Stimulated activated CD4-positive, alpha-beta T cell treated with anti-CD3 and anti-CD28 coated beads, Interleukin-12 subunit alpha, Interleukin-12 subunit beta, amount 100 ng/mL, for 48 hours (primary cell): ENCODE measurements around the gene B4GALNT2.
"Not testable (repeated sequence)": the region's sequence is repeated elsewhere in the genome, so short reads cannot be mapped to it uniquely, and the experiment has no call there.

Source experiments
- DNase-seq, 3 donors: peaks; one replicate each; pipeline ENCODE4 v3.0.0-alpha.2; 2020; ENCODE audit warnings: low read depth in 2 of 3, low spot score in 1 of 3

The B4GALNT2 gene, protein sequence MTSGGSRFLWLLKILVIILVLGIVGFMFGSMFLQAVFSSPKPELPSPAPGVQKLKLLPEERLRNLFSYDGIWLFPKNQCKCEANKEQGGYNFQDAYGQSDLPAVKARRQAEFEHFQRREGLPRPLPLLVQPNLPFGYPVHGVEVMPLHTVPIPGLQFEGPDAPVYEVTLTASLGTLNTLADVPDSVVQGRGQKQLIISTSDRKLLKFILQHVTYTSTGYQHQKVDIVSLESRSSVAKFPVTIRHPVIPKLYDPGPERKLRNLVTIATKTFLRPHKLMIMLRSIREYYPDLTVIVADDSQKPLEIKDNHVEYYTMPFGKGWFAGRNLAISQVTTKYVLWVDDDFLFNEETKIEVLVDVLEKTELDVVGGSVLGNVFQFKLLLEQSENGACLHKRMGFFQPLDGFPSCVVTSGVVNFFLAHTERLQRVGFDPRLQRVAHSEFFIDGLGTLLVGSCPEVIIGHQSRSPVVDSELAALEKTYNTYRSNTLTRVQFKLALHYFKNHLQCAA

DNA sequence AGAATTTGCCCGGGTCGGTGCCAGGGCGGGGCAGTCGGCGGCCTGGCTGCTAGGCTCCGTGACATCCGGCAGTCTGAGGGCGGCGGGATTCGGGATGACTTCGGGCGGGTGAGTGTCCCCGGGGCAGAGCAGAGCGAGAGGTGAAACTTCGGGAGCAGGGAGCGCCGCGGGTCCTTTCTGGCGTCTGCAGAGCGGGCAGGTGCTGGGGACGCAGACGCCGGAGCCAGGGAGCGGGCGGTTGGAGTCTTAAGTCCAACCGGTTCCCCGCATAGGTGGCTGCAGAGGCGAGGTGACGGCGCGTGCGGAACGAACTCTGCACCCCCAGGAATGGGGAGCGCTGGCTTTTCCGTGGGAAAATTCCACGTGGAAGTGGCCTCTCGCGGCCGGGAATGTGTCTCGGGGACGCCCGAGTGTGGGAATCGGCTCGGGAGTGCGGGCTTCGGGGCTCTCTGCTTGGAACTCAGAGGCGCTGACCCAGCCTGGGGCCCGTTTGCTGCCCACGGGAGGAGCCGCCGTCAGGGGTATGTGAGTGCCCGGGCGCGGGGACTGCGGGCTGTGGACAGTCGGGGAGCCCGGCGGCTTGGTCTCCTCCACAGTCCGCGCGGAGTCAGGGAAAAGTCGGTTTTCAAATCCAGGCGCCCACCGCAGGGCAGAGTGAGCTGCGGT, at the start of gene B4GALNT2:
B4GALNT2 (plus strand) TSS at position 71 of the 666 bp plus-strand sequence; CDS start at position 95, 24 bp downstream.
- peak in 1 of 3 donors; percentile 5 for DNase-seq

DNA sequence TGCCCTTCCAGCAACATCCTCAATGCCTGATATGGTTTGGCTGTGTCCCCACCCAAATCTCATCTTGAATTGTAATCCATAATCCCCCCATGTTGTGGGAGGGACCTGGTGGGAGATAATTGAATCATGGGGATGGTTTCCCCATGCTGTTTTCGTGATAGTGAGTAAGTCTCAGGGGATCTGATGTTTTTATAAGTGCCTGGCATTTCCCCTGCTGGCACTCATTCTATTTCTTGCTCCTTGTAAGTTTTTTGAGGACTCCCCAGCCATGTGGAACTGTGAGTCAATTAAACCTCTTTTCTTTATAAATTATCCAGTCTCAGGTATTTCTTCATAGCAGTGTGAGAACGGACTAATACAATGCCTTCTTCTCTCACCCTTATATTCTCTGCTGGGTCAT, 47.5 kb upstream of the B4GALNT2 start:
- not testable (repeated sequence) for DNase-seq

DNA sequence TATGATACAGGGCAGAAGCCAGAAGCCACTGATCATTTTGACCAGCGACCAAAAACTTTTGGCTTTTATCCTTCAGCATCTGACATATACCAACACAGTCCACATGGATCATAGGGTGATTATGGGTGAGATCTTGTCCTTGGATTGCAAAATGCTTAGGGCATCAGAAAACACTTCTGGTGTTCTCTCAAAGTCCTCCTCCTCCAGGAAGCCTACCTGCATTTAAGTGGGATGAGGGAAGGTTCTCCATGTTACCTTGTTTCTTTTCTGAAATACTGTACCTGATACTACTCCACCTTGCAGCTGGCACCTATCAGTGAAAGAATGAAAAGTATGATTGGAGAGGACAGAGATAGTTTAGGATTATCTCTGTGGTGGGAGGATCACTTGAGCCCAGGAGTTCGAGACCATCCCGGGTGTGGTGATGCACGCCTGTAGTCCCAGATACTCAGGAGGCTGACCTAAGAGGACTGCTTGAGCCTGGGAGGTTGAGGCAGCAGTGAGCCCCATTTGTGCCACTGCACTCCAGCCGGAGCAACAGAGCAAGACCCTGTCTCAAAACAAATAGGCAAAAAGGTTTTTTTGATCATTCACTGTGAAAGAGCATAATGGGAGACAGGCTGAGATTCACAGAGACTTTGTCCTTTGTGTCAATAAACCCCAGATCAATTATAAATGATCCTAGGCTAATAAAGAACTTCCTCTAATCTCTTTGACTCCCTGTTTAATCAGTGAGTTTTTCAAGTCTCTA, 46.8 kb upstream of the B4GALNT2 start:
- DNase-seq, result no peak

DNA sequence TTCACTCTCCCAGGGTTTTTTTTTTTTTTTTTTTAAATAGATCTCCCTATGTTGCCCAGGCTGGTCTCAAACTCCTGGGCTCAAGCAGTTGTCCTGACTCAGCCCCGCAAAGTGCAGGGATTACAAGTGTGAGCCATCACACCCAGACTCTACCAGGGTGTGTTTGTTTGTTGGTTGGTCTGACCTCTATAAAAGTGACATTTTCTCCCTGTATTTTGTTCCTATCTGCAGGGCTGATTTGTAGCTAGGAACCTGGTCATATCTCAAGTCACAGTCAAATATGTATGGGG, 46.3 kb upstream of the B4GALNT2 start:
- no peak for DNase-seq

DNA sequence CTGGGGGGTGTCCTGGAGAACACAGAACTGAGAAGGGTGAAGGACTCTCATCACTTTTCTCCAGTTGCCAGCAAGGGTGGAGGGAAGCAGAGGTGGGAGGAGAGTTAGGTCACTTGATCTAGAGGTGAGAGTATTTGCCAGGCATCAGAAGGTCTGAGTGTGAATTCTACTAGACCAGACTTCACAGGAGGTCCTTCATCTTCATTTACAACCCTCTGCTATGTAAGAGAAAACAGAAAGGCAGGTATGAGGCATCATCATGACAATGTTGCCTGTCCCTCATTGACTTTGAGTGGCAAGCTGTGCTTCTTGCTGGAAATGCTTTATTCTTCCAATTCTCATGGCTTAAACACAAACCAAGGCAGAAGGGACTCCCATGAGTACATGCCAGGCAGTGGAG, 45.9 kb upstream of the B4GALNT2 start:
- no peak for DNase-seq

DNA sequence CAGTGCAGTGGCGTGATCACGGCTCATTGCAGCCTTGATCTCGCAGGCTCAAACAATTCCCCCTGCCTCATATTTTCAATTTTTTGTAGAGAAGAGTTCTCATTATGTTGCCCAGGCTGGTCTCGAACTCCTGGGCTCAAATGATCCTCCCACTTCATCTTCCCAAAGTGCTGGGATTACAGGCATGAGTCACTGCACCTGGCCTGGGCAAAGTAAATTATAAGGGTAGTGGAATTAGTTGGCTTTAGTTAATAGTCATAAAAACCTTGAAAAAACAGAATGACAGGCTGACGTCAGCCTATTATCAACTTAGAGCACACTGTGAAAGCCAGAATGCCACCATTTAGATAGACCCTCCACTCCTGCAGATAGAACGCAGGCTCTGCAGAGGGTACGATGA, 43.5 kb upstream of the B4GALNT2 start:
- no peak for DNase-seq

DNA sequence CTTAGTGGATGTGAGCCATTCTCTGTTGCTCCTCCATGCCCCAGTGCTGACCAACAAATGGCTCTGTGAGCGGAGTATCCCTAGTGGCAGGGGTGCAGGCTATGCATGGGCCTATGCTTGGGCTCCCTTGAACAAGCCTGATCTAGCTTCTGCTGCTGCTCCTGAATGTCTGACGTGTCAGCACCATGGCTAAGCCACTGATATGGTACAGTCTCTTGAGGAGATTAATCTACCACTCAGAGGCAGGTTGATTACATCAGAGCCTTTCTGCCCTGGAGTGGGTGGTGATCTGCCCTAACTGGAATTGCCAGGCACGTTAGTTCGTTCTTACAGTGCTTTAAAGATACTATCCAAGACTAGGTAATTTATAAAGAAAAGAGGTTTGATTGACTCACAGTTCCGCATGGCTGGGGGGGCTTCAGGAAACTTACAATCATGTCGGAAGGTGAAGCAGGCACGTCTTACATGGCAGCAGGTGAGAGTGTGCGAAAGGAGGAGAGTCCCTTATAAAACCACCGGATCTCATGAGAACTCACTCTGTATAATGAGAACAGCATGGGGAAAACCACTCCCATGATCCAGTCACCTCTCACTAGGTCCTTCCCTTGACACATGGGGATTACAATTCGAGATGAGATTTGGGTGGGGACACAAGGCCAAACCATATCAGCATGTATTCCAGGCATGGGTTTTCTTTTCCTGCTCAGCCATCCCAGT, 41.5 kb upstream of the B4GALNT2 start:
- no peak for DNase-seq

DNA sequence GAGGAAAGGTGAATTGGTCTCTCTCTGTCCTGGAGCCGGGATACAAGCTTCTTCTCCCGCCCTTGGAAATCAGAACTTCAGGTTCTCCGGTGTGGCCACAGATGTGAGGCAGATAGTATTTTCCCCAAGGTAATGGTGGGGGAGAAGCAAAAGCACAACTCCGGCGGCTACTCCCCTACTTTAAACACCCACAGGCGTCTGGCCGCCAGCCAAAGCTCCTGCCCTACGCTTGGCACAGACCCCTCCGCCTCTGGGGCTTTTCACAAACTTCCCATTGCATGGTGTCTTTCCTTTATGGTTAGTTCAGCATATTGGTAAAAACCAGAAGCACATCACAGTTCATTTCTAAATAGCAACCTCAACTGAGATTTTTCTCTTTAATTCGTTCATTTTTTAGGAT, 39.4 kb upstream of the B4GALNT2 start:
- no peak for DNase-seq

DNA sequence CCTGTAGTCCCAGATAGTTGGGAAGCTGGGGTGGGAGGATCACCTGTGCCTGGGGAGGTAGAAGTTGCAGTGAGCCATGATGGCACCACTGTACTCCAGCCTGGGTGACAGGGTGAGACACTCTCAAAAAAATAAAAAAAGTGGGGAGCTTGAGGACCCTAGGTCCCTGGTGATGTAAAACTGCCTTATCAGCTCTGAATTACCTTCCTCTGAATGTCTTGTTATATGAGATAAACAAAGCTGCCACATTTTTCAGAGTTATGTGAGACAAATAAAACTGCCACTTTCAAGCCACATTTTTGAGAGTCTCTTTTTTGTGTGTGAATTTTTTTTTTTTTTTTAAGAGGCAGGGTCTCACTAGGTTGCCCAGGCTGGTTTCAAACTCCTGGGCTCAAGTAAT, 32.0 kb upstream of the B4GALNT2 start:
- no peak for DNase-seq

DNA sequence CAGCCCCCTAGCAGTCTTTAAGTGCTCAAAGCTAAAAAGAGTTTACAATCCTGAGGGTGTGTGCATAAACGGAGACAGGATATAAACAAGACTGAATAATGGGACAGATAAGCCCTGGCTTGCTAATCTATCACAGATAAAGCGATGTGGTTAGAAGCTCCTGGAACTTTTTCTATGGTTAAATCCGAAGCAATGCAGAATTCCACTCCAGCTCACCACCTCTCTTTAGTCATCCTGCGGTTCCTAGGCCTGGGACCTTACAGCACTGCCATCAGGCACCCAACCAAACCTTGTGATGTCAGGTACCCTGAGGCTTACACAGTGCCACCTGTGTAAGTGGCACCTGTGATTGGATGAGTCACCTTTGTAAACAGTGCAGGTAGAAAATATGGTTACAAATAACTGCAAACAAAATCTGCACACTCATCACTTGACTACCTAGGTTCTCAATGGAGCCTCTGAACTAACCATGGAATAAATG, 31.5 kb upstream of the B4GALNT2 start:
- DNase-seq, result no peak

DNA sequence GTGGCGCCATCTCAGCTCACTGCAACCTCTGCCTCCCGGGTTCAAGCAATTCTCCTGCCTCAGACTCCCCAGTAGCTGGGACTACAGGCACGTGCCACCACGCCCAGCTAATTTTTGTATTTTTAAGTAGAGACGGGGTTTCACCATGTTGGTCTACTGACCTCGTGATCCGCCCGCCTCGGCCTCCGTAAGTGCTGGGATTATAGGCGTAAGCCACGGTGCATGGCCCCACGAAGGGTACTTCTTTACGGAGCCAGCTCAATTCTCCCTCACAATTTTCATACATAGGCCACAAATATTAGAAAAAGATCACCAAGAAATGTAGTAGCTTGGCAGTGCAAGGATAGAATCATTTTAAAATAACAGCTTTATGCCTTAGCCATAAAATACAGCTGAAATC, 29.2 kb upstream of the B4GALNT2 start:
- not testable (repeated sequence) for DNase-seq

DNA sequence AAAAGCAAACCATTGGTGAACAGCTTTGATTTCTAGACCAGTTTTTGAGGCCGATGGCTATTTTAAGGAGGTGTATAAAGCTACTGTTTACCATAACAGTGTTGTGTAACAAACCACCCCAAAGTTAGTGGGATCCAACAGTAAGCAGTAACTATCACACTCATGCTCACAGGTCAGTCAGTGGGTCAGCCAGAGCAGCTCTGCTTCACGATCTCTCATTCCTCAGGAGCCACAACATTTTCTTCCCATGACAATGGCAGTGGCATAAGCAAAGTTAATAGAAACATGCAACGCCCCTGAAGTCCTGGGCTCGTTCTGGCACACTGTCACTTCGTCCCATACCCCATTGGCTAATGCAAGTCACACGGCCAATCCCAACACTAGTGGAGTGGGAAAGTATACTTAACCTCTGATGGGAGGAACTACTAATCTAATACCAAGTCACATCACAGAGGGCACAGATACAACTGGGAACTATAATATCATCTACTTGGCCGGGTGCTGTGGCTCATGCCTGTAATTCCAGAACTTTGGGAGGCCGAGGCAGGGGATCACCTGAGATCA, 28.0 kb upstream of the B4GALNT2 start:
- no peak for DNase-seq

DNA sequence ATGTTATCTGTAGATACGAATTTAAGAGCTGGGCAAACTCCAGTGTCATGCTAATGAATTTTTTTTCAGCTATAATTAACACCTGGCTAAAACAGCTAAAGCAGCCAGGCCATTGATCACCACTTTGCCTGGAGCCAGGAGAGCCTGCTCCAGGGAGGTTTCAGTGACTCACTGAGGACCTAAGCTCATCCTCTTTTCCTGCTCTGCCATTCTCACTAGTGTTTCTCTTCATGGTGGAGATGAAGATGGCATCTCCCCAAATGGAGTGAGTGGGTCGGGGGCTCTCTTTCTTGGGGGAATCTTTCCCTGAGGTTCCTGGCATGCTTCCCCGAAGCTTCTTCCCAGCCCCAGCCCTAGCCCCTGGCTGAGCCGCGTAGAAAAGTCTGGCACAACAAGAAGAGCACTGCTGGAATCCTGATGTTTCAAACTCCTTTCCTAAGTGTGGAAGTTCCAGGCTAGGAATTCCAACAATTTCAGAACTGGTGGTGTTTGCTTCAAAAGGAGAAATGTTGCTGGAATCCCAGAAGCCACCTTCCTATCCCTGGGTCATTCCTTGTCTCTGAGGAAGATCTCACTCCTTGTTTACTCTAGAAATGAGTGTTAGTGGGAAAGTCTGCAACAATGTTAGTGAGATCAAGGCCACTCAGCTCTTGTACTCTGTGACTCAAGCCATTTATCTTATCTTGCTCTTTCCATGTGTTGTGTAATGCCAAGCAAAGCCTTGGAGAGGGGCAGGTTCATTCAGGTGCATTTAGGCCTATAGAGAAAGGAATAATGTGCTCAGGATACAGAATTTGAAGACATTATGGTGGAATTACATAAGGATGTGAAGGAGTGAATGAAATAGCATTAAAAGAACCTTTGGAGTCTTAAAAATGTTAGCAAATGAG, 26.0 kb upstream of the B4GALNT2 start:
- no peak for DNase-seq

DNA sequence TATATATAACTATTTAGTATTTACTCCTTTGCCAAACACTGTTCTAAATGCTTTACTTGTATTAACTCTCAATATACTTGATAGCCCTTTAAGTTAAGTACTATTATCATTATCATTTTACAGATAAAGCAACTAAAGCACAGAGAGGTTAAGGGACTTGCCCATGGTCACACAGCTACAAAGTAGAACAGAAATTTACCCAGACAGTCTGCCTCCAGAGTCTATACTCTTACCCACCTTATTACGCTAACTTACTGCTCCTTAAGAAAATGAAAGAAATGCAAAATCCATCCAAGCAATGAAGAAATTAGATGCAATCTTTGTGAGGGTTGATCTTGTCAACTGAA, 25.4 kb upstream of the B4GALNT2 start:
- DNase-seq, result no peak

DNA sequence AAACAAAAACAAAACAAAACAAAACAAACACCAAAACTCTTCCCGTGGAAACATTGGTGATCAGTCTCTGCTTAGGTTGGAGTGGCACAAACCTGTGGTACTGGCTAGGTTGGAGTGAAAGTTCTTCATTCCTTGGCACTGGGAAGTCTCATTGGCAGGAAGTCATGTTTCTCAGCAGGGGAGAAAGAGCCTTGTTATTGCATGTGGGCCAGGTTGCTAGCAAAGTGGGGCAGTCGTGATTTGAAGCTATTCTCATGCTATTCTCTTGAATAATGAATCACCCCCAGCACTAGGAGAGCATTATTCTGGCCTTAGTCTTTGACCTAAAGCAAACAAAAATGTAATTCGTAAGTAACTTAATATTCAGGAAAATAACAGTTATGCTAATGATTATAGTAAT, 24.3 kb upstream of the B4GALNT2 start:
- no peak for DNase-seq

DNA sequence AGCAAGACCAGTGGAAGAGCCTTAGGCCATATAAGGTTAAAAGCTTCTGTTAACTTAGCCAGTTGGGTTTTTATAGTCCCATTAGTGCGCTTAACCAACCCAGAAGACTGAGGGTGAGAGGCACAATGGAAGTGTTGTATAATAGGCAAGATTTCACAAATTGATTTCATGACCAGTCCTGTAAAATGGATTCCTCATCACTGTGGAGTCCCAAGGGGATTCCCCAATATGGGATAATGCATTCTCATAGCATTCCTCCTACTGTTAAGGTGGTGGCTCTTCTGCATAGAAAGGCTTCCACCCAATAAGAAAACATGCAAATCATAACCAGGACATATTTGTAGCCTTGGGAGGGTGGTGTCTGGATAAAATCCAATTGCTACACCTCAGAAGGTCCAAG, 22.1 kb upstream of the B4GALNT2 start:
- no peak for DNase-seq

DNA sequence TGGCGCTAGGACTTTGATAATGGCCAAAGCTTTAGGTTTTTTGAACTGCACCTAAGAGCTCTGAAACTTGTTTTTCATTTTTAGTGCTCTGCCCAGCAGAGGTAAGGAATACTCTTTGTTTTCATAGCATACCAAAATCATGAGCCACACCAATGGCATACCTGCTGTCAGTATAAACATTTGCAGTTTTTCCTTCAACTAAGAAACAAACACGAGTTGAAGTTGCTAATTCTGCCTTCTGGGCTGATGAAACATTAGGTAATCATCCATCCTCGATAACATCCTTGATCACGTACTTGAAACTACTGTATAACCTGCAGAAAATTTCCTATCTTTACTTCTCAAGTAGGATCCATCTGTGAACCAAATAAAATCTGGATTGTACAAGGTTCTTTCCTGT, 20.6 kb upstream of the B4GALNT2 start:
- no peak for DNase-seq

DNA sequence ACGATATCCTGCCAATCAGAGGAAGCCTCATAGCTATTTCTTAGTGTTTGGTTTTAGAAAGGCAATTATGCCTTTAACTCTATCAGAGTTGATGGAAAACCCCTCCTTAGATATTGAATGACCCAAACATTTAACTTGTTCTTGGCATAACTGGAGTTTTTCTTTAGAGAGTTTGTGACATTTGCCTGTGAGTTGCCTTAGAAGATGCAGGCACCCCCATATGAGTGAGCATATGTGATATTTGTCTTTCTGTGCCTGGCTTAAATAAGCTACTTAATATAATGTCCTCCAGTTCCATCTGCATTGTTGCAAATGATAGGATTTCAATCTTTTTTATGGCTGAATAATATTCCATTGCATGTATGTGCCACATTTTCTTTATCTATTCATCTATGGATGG, 19.6 kb upstream of the B4GALNT2 start:
- no peak for DNase-seq

DNA sequence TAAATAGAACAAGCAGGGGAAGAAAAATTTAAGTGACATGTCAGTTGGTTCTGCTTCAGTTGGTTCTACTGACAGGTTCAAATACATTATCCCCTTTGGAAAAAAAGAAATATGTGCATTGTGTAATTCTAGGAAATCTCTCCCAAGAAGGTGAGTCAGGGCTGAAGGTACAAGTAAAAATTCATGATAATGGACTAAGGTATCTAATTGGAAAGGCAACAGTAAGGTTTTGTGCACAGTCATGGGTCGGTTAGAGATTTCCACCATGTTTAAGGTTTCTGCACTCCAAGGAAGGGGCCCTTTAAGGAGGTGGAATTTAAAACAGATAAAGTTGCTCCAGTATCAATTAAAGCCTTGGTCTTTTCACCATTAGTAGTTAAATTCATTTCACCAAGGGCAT, 17.9 kb upstream of the B4GALNT2 start:
- no peak for DNase-seq
